ENCODE results near the gene LINGO4.

LINGO4 gene

DNA sequence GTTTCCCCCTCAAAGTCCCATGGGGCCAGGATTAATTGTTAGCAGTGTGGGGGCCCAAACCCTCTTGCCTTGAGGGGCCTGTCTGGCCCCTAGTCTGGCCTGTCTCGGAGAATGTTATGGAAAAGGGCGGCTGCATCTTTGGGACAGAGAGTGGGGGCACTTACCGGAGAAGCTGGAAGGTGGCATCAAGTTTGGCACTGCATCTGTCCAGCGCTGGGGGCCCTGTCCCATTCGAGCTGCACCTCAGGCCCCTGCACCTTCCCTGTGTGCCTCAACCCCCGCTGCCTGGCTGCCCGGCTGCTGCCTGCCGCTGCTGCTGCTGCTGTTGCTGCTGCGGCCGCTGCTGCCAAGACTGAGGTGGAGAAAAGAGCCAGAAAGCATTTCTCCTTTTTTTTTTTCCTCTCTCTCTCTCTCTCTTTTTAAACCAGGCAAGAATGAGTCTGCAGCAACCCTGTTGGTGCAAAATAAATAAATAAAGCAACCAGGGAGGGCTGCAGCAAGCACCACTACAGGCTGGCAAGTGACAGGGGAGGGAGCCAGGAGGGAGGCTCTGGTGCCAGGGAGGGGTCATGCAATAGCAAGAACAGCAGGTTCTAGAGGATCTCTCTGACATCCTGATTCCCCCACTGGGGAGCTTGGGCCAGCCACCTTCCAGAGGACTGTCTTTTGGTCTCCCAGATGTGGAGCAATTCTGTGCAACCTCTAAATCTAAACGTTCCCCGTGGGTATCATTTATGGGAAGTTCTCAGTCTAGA, at the start of gene LINGO4:
LINGO4 (minus strand) TSS at position 354 of the 755 bp plus-strand sequence. CDS start 2,715 bp downstream, outside the sequence.
- DNase-seq, result no peak

DNA sequence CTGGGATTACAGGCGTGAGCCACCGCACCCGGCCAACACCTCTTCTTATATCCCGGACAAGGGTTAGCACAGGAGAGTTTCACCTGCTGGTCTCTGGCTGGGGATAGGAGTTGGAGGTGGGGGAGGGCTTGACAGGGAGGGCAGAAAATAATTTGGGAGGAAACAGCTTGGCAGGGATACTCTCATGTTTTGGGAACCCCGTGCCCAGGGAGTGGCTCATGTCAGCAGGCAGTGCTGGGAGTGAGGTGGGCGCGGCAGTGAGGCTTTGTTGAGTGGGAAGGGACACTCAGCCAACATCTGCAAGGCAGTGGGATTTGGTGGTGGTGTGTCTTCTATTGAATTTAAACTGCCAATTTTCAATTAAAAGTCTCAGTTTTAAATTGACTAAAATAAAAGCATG, 49.4 kb upstream of the LINGO4 start:
- DNase-seq, result no peak

DNA sequence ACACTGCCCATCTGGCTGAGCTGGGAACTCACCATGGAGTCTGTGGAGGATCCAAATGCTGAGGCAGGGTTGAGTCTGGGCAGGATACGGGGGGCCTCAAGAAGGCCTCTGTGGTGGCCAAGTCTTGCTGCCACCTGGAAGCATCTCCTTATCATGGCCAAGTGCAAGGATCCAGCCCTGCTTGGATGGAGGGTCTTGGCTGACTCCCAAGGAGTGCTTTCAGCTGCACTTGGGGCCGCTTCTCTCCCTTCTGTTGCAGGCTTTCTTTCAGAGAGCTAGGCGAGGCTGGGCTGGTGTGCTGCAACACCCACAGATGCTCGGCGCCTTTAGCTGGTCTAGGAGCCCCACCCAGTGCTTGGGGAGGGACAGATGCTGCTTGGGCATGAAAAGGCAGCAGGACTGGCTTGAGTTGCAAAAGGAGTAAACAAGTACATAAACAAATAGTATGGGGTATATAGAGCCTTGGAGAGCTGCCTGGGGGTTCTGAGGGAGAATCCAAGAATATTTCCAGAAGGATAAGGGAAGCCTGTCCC, 48.3 kb upstream of the LINGO4 start, which contains the start of gene THEM5:
THEM5 (minus strand) TSS at position 302 of the 533 bp plus-strand sequence; CDS start at position 155, 147 bp downstream.
- no peak for DNase-seq

DNA sequence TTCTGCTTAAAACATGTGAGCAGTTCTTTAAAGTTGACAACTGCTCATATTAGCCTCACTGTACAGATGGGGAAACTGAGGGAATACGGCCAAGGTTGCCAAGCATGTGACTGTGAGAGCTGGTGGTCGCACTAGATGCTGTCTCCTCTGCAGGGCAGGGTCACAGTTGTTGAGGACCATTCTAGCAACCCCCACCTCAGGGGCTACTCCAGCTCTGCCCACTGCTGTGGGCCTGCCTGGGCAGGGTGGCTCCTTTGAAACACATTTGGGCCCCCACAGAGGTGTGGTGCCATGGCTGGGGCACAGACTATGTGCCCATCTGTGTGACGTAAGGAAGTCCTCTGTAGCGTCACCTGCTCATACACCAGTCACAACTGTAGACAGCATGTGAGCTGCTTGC, 47.5 kb upstream of the LINGO4 start:
- no peak for DNase-seq

DNA sequence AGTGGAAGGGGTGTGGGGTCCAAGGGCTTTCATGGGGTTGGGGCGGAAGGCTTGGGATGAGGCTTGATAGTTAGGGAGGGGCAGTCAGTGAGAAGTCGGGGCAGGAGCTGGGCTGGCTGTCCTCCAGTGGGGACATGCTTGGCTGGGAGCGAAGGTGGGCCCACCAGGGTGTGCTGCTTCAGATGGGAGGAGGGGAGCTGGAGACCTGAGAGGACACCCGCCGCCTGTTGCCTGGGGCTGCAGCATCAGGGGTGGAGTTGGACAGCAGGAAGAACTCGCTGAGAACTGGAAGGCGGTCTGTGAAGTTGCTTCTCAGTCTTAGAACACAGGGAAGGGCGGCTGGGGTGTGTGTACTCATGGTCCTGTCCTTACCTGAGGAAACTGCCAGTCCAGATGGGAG, 46.7 kb upstream of the LINGO4 start:
- DNase-seq, result no peak

DNA sequence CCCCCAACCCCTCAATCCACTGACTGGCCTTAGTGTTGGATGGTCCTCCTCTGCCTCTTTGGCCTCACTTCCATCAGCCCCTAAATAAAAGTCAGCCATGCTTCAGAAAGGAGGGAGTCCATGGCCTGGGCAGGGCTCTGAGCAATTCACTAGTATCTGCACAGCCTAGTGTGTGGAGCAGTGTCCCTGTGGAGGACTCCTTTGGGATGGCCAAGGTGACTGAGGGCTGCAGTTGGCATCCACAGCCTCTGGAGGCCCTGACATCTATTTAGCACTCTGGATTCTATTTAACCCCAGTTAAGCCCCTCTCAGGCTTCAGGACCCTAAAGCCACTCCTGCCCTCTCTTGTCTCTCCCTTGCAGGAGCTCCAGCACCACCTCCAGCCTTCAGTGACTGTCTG, 44.7 kb upstream of the LINGO4 start:
- DNase-seq, result no peak

GRCh38 chr1:151849126-151849525, 43.9 kb upstream of the LINGO4 start:
- no peak for DNase-seq

DNA sequence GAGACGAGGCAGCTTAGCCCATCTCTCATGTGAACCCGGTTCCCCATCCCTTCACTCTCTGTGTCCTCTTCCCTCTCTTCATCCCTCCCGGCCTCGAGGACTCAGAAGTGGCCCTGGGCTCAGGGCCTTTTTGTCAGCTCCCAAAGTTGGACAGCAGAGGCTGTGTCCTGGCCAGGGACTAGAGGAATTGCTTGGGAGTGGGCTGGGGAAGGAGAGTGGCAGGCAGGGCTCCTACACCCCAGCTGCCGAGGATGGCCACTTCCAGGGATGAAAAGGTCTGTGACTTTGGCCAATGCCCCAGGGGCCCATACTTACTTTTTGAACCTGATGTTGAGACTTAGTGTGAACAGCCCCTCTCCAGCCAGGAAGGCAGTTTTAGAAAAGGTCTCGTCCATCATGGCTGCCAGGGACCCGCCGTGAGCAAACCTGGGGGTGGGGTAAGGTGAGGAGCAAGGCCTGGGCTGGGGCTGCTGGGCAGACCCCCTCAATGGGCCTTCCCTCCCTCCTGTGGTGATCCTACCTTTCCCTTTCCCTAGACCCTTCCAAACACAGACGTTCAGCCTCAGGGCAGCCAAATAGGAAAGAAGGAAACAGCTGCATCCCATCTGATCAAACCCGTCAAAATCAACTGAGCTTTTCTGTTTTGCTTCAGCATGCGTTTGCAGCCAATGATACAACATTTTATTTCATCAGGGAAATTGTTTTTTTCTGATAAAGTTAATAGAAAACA, 42.8 kb upstream of the LINGO4 start:
- no peak for DNase-seq

DNA sequence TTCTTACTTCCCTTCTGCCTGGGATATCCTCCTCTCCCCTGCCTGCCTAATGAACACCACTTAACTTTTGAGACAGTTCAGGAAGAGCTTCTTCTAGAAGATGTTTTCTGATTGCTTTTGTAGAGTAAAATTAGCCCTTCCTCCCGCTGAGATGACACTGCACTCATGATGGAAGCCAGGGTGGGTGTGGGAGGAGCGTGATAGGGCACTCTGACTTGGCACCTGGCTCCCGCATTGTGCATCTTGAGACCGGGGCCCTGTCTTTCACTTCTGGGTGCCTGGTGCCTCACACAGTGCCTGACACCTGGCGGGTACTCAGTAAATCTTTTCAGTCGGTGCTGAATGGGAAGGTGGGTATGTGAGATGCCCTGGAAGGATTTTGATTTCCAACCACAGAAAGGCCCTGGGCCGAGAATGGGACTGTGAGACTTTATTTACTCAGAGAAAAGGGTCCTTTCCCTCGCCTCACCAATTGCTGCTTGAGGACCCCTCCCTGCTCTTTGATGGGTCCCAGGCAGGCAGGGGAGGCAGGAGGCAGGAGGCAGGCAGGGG, 41.5 kb upstream of the LINGO4 start:
- DNase-seq, result no peak

DNA sequence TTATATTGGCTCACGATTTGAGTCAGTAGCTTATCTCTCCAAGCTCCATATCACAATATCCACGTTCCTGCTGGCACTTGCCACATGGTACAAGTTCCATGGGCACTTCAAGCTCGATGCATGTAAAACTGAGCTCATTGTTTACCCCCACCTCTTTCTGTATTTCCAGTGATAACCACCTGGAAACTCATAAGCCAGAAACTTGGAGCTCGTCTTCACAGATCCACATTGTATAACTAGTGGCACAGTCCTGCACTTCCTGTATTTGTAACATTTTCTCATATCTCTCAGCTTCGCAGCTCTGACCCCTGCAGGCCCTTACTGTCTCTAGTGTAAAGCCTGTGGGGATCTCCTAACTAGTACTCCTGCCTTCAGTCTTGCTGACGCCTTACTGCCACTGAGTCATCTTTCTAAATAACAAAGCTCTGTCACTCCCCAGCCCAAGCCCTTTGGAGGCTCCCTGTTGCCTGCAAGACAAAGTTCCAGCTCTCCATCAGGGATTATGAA, 40.9 kb upstream of the LINGO4 start:
- no peak for DNase-seq

- DNase-seq, result no peak
Observed at GRCh38 chr1:151843398-151843797, 38.2 kb upstream of the LINGO4 start.

GRCh38 chr1:151841141-151841540, 35.9 kb upstream of the LINGO4 start:
- DNase-seq, result no peak

DNA sequence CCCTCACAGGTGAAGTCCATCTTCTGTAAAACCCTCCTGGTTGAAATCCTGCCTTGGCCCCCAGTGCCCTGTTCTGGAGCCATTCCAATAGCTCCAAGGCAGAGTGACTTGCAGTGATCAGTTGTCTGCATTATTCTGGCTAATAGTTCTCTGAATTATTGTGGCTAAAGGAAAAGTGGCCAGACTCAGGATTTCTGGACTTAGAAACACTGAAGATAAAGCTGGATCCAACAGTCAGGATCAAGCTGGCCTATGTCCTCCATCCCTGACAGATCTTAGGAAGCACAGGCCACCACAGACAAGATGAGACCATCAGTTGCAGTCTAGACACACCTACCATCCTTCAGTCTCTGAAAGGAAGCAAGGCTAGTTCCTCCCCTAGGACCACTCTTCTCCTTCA, 35.2 kb upstream of the LINGO4 start:
- DNase-seq, result no peak

DNA sequence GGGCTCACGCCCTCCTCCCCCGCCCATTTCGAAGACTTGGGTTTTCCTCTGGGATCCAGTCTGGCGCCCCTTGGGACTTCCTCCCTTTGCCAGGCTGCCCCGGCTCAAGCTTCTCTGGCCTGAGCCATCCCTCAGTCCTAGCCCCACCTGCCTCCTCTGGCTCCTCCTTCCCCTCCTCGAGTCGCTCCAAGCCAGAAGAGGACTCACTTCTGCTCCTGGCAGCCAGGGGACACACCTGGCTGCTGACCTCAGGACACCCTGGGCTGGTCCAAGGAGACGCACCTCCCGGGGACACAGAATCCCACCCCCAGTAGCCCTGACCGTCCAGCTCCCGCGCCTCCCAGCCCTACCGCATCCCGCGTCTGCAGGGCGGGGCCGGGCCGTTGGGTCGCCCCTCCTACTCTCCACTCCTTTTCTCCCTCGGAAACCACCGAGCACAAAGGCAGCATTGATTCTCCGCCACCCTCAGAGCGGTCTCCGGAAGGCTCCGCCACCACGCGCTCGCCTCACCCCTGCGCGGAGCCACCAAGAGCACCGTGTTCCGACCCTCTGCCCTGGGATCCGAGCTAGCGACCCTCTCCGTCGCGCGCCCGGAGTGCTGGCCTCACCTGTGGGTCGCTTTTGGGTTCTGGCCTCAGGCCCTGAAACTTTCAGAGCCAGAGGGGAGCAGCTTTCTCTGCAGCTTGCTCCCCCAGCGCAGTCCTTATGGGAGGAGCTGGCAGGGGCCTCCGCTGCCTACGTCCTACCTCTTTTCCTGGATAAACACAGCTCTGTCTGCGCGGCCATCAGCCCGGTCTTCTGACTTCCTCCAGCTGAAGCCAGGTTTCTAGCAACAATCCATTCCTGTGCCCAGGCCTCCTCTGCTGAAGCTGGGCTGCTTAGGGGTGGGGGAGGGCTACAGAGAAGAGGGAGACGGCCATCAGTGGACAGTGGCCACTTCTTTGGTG, 34.5 kb upstream of the LINGO4 start, which contains the start of gene C2CD4D:
C2CD4D (minus strand) TSS at position 364 of the 947 bp plus-strand sequence. CDS start 831 bp downstream, outside the sequence.
- DNase-seq, result peak; percentile 20

DNA sequence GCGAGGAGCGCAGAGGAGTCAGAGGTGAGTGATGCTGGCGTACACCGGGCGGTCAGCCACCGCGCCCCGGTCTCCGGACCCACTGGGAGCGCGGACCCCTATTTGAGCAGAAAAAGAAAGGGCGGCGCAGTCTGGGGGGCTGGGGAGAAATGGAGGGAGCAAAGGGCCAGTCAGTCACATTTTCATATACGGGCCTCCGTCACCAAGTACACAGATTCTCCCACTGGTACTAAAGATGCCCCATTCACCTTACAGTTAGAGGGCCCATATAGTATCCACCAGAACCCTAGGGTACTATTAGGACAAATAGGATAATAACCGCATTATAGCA, 33.8 kb upstream of the LINGO4 start:
- DNase-seq, result no peak

GRCh38 chr1:151838222-151839081, 33.2 kb upstream of the LINGO4 start:
- no peak for DNase-seq

- DNase-seq, result no peak
Observed at GRCh38 chr1:151837884-151838221, 32.6 kb upstream of the LINGO4 start.

GRCh38 chr1:151837197-151837596, 32.0 kb upstream of the LINGO4 start:
- DNase-seq, result no peak

DNA sequence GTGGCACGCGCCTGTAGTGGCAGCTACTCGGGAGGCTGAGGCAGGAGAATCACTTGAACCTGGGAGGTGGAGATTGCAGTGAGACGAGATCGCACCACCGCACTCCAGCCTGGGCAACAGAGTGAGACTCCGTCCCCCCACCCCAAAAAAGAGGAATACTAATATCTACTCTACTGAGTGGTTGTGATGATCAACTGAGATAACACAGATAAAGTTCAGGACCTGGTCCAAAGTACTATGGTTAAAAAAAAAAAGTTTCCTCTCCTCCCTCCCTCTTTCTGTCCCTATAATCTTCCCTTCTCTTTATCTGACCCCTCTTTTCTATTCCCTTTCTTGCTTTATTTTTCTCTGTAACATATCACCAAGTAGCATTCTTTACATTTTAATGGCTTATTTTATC, 30.4 kb upstream of the LINGO4 start:
- DNase-seq, result no peak

DNA sequence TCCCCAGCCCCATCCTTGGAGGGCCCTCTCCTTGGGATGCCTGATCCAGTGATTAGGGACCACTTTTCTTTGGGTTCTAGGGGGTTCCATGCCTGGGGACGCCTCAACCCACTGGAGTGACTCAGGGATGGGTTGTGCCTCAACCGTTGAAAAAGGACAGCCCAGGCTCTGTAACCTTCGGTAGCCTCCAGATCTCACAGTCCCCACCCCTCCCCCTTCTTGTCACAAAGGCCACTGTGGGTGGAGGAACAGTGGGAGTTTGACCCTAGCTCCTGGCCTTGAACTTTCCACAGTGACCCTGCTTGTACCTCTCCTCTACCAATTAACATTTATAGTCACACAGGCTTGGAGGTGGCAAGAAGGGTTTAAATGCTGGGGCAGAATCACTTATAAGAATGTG, 29.0 kb upstream of the LINGO4 start:
- DNase-seq, result no peak

GRCh38 chr1:151833172-151833900, 28.1 kb upstream of the LINGO4 start:
- DNase-seq, result no peak
